ENCODE measurements around the gene ZC3H12A. TPM values are rescaled to one million over a fixed set of nuclear protein-coding genes. Genes with fewer than 3 reads are reported as not detected.
A peak's percentile ranks its signal among the peaks of the same experiment; 100 is the strongest.

ZC3H12A gene
- total RNA-seq, 4 donors from 2014 or later, result 29.7 to 37.0 (median 33.4) TPM

DNA sequence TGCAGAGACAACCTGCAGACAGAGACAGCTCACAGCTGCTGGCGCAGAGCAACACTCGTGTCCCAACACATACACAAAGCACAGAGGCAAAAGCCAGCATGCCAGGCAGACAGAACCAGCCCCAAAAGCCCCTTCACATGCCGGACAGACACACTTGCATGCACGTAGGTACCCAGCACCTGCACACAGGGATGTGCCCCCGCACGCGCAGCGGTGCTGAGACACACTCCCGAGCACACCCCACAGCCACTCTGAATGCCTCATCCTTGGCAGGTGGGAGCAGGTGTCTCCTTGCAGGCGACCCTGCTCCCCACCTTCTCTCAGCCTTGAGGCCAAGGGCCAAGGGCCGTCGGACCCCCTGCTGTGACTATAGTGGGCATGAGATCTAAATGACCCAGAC is 41.2 kb upstream of the ZC3H12A start:
- Histone ChIP-seq H3K27me3 (no peaks in the 10 kb centered on the region), H3K27ac (no peak overlapping the region), H3K4me1 (no peaks in the 10 kb centered on the region), H3K9me3 (no peaks in the 10 kb centered on the region), H3K36me3 (no peaks in the 10 kb centered on the region), H3K4me3 (no peak overlapping the region)
- no peak for TF ChIP-seq POLR2A (IDR thresholded peaks at IDR 0.05)
- TF ChIP-seq, protein P1, sequence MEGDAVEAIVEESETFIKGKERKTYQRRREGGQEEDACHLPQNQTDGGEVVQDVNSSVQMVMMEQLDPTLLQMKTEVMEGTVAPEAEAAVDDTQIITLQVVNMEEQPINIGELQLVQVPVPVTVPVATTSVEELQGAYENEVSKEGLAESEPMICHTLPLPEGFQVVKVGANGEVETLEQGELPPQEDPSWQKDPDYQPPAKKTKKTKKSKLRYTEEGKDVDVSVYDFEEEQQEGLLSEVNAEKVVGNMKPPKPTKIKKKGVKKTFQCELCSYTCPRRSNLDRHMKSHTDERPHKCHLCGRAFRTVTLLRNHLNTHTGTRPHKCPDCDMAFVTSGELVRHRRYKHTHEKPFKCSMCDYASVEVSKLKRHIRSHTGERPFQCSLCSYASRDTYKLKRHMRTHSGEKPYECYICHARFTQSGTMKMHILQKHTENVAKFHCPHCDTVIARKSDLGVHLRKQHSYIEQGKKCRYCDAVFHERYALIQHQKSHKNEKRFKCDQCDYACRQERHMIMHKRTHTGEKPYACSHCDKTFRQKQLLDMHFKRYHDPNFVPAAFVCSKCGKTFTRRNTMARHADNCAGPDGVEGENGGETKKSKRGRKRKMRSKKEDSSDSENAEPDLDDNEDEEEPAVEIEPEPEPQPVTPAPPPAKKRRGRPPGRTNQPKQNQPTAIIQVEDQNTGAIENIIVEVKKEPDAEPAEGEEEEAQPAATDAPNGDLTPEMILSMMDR (IDR thresholded peaks at IDR 0.05), result no peak
- DNase-seq, result no peak

DNA sequence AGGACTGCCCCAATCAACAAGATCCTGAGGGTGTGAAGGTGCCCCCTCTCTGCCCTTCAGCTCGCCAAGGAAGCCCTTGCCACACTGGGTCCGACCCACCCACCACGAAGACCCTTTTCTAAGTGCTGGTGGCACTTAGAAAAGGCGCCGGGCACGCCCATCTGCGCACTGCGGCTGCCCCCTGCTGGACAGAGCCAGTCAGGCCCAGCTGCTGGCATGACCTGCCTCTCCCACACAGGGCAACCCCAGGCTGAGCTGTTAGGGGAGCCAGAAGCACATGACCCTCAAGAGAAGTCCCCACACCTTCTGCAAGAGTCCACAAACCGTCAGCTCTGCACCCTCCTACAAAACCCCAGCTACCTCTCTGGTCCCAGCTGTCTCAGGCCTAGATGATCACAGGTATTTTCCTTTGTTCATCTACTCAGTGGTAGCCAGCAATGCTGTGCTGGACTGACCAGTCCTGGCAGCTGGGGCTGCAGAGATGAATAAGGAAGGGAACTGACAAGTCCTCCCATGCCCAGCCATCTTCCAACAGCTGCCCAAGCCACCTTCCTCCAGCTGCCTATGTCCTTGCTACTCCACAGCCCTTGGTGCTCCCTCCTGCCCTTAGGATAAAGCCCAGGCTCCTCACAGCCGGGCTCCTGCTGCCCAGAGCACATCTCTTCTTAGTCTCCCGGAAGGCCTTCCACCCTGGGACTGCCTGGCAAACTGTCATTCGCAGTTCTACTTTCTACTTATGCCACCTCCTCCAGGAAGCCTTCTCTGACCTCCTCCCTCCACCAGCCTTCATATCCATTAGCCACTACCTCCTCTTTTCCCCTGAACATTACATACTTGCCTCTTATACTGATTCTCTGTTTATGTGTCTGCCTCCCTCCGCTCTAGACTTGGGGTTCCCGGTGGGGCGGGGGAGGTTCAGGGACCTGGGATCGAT is 39.8 kb upstream of the ZC3H12A start:
- Histone ChIP-seq H3K27me3 (no peaks in the 10 kb centered on the region), H3K27ac (no peak overlapping the region), H3K4me3 (no peak overlapping the region), H3K36me3 (no peaks in the 10 kb centered on the region), H3K4me1 (no peaks in the 10 kb centered on the region), H3K9me3 (no peaks in the 10 kb centered on the region)
- TF ChIP-seq, protein P1 (IDR thresholded peaks at IDR 0.05), result peak; percentile 46 to 86 (median 78)
- TF ChIP-seq POLR2A (IDR thresholded peaks at IDR 0.05), result no peak
- peak; percentile 51 to 80 (median 79) for DNase-seq

DNA sequence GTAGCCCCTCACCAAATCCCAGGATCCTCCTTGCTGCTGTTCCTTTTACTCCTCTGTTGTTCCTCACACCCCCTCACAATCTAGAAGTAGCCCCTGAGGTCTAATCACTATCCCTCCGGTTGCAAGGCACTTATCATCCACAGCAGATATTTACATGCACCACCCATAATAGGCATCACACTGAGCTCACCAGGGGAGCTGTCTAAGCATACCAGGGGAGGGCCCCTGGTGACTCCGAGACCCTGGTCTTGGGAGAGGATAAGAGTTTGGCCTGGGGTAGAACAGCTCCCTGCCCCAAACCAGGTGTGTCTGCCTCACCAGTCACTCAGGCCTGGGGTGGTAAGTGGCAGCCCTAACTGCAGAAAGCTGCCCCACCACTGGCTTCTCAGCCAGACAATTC is 37.3 kb upstream of the ZC3H12A start:
- Histone ChIP-seq H3K4me1 (no peaks in the 10 kb centered on the region), H3K27me3 (no peaks in the 10 kb centered on the region), H3K9me3 (no peaks in the 10 kb centered on the region), H3K36me3 (no peaks in the 10 kb centered on the region), H3K4me3 (no peak overlapping the region), H3K27ac (no peak overlapping the region)
- no peak for DNase-seq
- no peak for TF ChIP-seq POLR2A (IDR thresholded peaks at IDR 0.05)
- TF ChIP-seq, protein P1 (IDR thresholded peaks at IDR 0.05), result no peak

DNA sequence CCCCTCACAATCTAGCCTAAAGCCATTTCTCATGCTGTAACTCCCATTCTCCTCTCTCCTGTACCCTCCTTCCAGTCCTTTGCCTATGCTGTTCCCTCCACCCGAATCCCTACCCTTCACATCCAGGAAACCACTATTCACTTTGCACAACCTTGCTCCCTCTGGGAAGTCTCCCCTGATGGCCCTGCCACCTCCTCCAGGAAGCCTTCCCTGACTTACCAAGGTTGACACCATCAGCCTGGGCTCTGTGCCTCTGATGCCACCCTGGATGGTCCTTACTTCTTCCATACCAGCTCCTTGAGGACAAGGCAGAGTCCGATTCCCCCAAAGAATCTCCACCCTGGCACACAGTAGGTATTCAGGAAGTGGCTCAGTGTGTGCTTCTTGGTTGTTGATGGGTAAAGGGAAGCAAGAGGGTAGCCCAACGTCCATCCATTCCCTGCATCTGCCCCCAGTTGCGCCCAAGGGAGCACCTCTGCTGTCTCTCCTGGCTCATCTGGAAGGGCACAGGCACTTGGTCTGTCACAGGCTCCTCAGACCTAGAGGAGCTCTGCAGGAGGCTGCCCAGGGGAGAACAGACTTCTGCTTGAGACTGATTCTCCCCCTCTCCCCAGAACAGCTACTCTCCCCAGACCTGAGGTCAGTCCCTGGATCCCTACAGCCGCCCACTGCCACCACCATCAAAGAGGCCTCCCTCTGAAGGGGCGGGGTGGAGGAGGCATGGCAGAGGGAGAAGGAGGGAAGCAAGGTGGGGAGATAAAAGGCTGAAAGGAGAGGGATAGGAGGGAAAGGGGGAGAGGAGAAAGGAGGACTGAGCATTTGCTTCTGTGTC is 36.1 kb upstream of the ZC3H12A start:
- no peak for DNase-seq
- no peaks in the 10 kb centered on the region for H3K27me3 ChIP-seq
- H3K4me3 ChIP-seq, result no peak overlapping the region
- no peaks in the 10 kb centered on the region for H3K4me1 ChIP-seq
- TF ChIP-seq, protein P1 (IDR thresholded peaks at IDR 0.05), result no peak
- TF ChIP-seq POLR2A (IDR thresholded peaks at IDR 0.05), result no peak
- H3K27ac ChIP-seq, result no peak overlapping the region
- H3K9me3 ChIP-seq, result no peaks in the 10 kb centered on the region
- H3K36me3 ChIP-seq, result no peaks in the 10 kb centered on the region

DNA sequence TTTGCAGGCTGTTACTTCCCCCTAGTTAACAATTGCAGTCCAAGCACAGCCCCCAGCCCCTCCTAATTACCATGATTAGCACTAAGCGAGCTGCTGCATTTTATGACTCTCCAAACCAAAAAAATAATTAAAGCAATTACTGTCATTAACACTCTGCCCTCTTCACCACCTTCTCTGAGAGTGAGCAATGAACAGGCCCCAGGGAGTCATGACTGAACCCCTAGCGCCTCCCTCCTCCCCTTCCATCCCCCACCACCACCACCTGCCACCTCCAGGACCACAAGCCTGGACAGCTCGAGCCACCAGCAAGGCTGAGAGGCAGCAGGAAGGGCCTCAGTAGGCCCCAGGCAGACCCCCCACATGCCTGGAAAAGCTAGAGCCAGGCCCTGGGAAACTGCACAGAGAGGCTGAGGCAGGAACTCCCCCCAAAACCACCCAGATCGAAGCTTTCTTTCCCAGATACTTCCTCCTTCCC is 35.5 kb upstream of the ZC3H12A start:
- Histone ChIP-seq H3K4me1 (no peaks in the 10 kb centered on the region), H3K4me3 (no peak overlapping the region), H3K36me3 (no peaks in the 10 kb centered on the region), H3K27ac (no peak overlapping the region), H3K9me3 (no peaks in the 10 kb centered on the region), H3K27me3 (no peaks in the 10 kb centered on the region)
- no peak for DNase-seq
- no peak for TF ChIP-seq POLR2A (IDR thresholded peaks at IDR 0.05)
- TF ChIP-seq, protein P1 (IDR thresholded peaks at IDR 0.05), result no peak

Data from Peyer's patch (tissue), 4 donors.